ENCODE measurements around the gene PPP1R12C. TPM values are rescaled to one million over a fixed set of nuclear protein-coding genes. Genes with fewer than 3 reads are reported as not detected.

Gene PPP1R12C
- total and polyA plus RNA-seq, 2 donors from 2014 or later, result 89.0 to 146 TPM

DNA sequence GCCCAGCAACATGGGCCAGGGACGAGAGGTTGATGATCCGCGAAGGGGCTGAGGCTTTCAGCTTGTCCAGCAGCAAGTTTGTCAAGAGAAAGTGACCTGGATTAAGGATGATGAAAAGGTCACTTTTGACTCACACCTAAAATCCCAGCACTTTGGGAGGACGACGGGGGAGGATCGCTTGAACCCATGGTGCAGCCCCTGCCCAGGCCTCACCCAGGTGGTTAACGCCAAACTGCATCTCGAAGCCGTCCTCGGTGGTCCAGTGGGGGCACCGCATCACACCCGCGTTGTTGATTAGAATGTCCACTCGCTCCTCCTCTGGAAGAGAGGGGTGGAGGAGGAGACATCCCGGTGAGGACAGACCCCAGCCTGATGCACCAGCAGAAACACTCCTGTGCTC is 69.0 kb downstream of the PPP1R12C start:
- intact Hi-C loops (cut with DNase I), result no loop called here
- no peaks in the 10 kb centered on the region for H3K27me3 ChIP-seq (ENCODE audit: control insufficient read depth, insufficient read depth, low read length)
- DNase-seq, result peak in 1 of 5 donors; percentile 55

DNA sequence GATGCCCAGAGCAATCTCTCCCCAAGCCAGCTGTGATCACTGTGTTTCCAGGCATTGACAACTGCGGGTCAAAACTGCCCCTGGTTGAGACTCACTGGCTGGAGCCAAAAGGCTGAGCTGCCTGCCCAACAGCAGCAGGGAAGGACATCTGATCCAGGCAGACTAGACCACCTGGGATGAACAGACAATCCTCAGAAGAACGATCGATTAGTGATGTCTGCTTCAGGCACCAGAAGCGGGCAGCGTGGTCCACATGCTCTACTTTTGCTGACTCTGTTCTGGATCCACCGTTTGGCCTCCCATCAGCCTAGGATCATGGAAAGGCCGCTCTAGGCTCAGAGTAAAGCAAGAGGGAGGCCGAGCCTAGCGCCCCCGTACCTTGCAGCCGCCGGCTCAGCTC is 69.5 kb downstream of the PPP1R12C start:
- Histone ChIP-seq H3K27ac (ENCODE audit: low read depth in 2 of 2, low read length in 2 of 2) (no peak overlapping the region), H3K4me1 (ENCODE audit: control insufficient read depth in 2 of 3, insufficient read depth in 2 of 3, low read depth in 1 of 3, low read length in 3 of 3) (no peaks in the 10 kb centered on the region), H3K4me3 (ENCODE audit: low read length in 3 of 3) (no peak overlapping the region), H3K27me3 (ENCODE audit: control insufficient read depth, insufficient read depth, low read length) (no peaks in the 10 kb centered on the region), H3K9ac (ENCODE audit: low read length in 3 of 3) (no peak overlapping the region), H3K36me3 (ENCODE audit: control insufficient read depth in 2 of 3, insufficient read depth in 3 of 3, low read length in 3 of 3) (peaks cover 0 to 40% (median 17%) of the 10 kb centered on the region in 3 donors), H3K9me3 (ENCODE audit: control insufficient read depth in 2 of 3, insufficient read depth in 1 of 3, low read length in 3 of 3) (no peaks in the 10 kb centered on the region)
- intact Hi-C loops (cut with DNase I), result no loop called here
- DNase-seq (peak in 1 of 5 donors; percentile 20), FAIRE-seq (no peak)
- no peak for TF ChIP-seq CTCF (IDR thresholded peaks at IDR 0.05; ENCODE audit: borderline replicate concordance, extremely low read depth, insufficient read depth)

More for the DNA sequence above, 69.0 kb downstream of the PPP1R12C start:
- no peak for FAIRE-seq
- Histone ChIP-seq H3K27ac (ENCODE audit: low read depth in 2 of 2, low read length in 2 of 2) (no peak overlapping the region), H3K4me3 (ENCODE audit: low read length in 3 of 3) (no peak overlapping the region), H3K9me3 (ENCODE audit: control insufficient read depth in 2 of 3, insufficient read depth in 1 of 3, low read length in 3 of 3) (no peaks in the 10 kb centered on the region), H3K4me1 (ENCODE audit: control insufficient read depth in 2 of 3, insufficient read depth in 2 of 3, low read depth in 1 of 3, low read length in 3 of 3) (no peaks in the 10 kb centered on the region), H3K9ac (ENCODE audit: low read length in 3 of 3) (no peak overlapping the region), H3K36me3 (ENCODE audit: control insufficient read depth in 2 of 3, insufficient read depth in 3 of 3, low read length in 3 of 3) (peaks cover 0 to 42% (median 18%) of the 10 kb centered on the region in 3 donors)
- no peak for TF ChIP-seq CTCF (IDR thresholded peaks at IDR 0.05; ENCODE audit: borderline replicate concordance, extremely low read depth, insufficient read depth)

GRCh38 chr19:55046975-55047622 is 70.3 kb downstream of the PPP1R12C start:
- no peak overlapping the region for H3K27ac ChIP-seq (ENCODE audit: low read depth in 2 of 2, low read length in 2 of 2)
- no peak overlapping the region for H3K9ac ChIP-seq (ENCODE audit: low read length in 3 of 3)
- H3K27me3 ChIP-seq (ENCODE audit: control insufficient read depth, insufficient read depth, low read length), result no peaks in the 10 kb centered on the region
- H3K9me3 ChIP-seq (ENCODE audit: control insufficient read depth in 2 of 3, insufficient read depth in 1 of 3, low read length in 3 of 3), result no peaks in the 10 kb centered on the region
- DNase-seq (peak in 1 of 5 donors; percentile 55), FAIRE-seq (no peak)
- intact Hi-C loops (cut with DNase I), result no loop called here
- no peaks in the 10 kb centered on the region for H3K4me1 ChIP-seq (ENCODE audit: control insufficient read depth in 2 of 3, insufficient read depth in 2 of 3, low read depth in 1 of 3, low read length in 3 of 3)
- H3K4me3 ChIP-seq (ENCODE audit: low read length in 3 of 3), result no peak overlapping the region
- H3K36me3 ChIP-seq (ENCODE audit: control insufficient read depth in 2 of 3, insufficient read depth in 3 of 3, low read length in 3 of 3), result peaks cover 0 to 38% (median 17%) of the 10 kb centered on the region in 3 donors
- no peak for TF ChIP-seq CTCF (IDR thresholded peaks at IDR 0.05; ENCODE audit: borderline replicate concordance, extremely low read depth, insufficient read depth)
